HG03175 (cell line): ENCODE measurements around the gene GAL3ST2.
"Not testable (repeated sequence)": the region's sequence is repeated elsewhere in the genome, so short reads cannot be mapped to it uniquely, and the experiment has no call there.

Source experiments
- ATAC-seq: cut with Tn5 transposase; IDR thresholded peaks from one replicate; pipeline ENCODE4 v1.9.1; 2021; ENCODE audit warnings: mild to moderate bottlenecking, moderate library complexity; ENCODE audit not compliant: unreplicated experiment

The GAL3ST2 gene

DNA sequence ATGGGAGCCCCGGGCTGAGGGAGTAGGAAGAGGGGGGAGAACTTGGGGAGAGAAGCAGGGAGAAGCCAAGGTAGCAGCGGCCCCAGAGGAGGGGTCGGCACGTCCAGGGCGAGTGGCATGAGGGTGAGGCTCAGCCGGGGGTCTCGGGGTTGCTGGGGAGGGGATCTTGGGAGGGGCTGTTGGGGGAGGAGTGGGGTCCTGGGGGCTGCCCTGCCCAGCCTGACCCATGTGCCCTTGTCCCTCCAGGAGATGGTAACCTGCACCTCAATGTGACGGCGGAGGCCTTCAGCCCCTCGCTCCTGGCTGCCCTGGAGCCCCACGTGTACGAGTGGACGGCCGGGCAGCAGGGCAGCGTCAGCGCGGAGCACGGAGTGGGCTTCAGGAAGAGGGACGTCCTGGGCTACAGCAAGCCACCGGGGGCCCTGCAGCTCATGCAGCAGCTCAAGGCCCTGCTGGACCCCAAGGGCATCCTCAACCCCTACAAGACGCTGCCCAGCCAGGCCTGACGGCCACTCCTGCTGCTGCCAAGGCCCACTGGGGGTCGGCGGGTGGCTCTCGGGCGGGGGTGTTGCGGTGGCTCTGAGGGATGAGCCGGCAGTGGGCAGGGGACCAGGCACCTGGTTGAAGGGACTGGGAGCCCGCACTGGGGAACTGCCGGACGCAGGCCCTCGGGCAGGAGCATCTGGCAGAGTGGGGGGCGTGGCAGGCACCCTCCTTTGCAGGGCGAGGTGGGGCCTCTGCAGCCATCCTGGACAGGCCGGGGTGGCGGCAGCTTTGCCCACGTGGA is 9.0 kb upstream of the GAL3ST2 start:
- ATAC-seq = no peak

DNA sequence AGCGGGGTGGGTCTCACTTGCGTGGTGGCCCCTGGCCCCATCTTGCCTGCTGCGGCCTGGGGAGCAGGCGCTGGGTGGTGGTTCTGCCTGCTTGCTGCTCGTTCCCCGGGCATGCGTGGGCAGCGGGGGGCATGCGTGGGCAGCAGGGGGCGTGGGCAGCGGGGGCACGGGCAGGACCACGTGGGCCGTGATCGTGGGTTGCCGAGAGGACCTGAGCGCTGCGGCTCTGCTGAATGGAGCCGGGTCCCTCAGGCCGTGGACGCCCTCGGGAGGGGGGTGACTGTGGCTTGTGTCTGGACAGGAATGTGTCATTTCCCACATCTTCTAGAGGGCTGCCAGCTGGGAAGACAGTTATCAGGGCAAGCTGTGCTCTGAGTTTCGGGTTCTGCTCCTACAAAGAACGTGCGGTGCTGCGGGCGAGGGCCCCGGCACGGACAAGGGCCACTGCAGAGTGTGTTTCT is 8.3 kb upstream of the GAL3ST2 start:
- ATAC-seq = no peak

DNA sequence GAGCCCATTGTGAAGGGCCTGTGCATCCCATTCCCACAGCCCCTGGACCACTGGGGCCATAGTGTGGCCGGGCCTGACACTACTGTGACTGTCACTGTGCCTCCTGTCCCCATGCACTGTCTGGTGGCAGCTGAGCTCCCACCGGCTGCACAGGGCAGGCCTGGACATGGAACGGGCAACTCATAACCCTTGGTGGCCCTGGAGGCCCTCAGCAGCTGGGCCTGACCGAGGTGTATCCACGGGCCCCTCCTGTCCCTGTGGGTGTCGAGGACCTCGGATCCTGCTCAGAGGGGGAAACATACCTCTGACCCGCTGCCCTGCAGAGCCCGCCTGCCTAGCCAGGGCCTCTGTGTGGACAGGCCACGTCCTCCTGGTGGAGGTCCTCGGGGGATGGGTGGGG is 7.8 kb upstream of the GAL3ST2 start:
- no peak for ATAC-seq

DNA sequence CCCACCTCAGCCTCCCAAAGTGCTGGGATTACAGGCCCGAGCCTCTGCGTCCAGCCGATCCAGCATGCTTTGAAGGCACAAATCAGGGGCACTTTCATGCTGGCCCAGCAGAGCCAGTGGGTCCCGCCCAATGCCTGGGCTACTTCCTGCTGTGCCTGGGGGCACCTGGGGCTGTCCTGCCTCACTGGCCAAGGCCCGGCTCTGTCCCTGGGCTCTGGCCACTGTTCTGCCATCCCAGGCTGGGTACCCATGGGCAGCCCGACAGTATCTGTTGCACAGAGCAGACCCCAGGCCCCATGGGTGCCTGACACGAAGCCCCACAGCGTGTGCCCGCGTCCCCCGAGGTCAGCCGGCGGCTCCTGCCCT is 6.8 kb upstream of the GAL3ST2 start:
- ATAC-seq = no peak

DNA sequence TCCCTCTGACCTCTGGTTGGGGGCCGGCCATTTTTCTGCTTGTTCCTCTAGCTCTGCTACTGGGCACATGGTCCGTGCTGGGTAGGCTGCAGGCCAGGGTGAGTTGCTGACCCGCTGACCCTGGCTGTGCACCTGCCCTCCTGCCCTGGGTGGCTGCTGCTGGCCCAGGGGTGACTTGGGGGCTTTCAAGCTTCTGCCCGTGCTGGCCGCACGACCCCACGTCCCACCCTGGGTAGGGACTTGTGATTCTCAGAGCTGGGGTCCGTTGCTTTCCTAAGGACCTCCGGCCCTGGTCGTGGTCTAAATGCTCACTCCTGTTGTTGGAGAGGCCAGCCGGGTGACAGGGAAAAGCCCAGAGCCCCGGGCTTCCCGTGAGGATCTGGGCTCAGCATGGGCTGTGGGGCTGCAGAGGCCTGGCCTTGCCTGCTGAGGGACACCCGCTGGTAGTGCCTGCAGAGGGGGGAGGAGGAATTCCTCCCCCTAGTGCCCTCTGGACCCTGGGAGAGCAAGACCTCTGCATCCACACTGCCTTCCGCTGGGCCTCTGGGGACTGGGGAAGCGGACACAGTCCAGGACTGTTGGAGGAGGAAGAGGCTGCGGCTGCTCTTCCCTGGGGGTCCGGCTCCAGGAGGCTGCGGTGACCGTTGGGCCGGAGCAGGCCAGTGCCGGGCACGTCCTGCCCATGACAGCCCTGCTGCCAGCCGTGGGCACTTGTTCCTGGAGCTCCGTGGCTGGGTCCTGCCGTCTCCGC is 6.3 kb upstream of the GAL3ST2 start:
- no peak for ATAC-seq

DNA sequence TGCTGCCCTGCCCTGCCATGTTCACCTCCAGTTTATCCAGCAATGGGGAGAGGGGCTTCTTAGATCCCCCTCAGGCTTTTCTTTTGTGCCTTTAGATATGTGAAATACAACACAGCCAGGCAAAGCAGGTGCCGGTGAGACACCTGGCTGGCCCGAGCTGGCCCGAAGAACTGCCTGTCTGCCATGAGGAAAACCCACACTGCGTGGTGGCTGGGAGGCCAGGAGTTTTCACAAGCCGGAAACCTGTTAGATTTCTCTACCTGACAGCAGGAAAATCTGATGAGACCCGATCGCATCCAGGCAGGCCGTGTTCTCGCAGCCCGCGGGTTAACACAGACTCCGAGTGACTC is 5.7 kb upstream of the GAL3ST2 start:
- ATAC-seq = no peak

DNA sequence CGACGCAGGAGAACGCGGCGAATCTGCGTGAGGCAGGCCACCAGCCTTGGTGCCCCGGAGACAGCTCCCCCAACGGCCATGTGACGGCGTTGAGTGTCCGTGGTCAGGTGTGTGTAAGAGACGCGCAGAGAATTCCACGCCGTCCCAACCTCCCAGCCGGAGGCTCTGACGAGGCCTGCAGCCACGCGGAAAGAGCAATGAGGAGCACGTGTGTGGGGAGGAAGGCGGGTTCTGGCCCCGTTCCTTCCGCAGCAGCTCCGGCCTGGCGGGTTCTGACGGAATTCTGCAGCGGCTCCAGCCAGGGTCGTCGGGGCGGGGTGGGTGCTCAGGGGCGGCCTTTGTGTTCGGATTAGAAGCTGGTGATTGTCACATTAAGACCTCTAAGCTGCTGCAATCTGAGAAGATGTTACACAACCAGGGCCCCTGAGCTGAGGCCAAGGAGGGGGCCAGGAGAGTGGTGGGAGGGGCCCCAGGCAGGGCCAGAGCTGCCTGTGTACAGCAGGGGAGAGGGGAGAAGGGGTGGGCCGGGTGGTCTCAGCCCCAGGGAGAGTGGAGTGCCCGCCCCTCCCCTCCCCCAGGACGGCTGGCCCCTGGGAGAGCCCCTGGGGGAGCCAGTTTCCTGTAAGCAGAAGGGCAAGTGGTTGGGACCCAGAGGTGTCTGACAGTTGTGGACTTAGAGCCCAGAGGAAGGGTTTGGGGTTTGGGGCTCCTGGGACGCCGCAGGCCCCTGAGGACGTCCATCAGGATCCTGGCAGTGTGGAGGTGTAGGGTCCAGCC is 5.1 kb upstream of the GAL3ST2 start:
- ATAC-seq = no peak

DNA sequence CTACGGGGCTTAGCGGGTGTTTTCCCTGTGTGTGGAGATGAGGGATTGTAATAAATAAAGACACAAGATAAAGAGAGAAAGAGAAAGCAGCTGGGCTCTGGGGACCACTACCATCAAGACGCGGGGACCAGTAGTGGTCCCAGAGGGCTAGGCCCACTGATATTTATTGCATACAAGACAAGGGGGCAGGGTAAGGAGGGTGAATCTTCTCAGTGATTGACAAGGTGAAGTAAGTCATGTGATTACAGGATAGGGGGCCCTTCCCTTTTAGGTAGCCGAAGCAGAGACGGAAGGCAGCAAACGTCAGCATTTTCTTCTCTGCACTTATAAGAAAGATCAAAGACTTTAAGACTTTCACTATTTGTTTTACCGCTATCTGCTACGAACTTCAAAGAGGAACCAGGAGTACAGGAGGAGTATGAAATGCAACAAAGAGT is 4.5 kb upstream of the GAL3ST2 start:
- ATAC-seq = no peak

DNA sequence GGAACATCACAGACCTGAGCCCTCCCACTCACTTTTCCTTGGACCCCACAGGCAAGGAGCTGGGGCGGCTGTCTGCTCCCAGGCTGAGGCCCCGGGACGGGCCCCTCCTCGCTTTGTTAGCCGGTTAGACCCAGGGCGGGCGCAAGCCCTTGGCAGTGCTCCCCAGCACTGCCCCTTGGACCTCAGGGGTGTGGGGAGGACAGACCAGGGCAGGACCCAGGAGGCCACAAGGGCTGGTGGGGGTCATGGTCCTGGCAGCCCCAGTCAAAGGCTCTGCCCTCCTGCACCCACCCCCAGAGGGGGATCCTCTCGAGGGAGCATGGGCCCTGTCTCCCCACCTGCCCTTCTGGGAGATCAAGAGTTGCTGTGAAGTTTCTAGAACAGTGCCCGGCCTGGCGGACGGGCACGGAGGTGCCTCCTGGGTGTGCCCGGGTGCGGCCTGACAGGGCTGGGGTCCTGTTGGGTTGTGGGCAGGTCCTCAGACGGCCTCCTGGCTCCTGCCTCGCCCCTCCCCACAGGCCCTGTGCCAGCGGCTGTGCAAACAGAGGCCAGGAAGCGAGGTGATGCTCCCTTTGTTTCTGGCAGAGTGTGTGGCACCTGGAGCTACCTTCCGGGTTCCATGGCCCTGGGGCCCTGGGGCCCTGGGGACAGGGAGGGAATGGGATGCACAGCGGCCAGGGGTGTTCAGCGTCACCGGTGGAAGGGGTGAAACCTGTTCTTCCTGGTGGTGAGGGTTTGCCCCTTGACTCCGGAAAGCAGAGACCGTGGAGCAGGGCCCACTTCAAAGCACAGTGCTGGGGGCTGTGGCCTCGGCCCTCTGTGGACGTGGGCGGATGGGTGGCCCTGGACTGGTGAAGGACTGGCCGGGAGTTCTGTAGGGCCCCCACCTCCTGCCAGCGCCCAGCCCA is 2.9 kb upstream of the GAL3ST2 start:
- no peak for ATAC-seq

DNA sequence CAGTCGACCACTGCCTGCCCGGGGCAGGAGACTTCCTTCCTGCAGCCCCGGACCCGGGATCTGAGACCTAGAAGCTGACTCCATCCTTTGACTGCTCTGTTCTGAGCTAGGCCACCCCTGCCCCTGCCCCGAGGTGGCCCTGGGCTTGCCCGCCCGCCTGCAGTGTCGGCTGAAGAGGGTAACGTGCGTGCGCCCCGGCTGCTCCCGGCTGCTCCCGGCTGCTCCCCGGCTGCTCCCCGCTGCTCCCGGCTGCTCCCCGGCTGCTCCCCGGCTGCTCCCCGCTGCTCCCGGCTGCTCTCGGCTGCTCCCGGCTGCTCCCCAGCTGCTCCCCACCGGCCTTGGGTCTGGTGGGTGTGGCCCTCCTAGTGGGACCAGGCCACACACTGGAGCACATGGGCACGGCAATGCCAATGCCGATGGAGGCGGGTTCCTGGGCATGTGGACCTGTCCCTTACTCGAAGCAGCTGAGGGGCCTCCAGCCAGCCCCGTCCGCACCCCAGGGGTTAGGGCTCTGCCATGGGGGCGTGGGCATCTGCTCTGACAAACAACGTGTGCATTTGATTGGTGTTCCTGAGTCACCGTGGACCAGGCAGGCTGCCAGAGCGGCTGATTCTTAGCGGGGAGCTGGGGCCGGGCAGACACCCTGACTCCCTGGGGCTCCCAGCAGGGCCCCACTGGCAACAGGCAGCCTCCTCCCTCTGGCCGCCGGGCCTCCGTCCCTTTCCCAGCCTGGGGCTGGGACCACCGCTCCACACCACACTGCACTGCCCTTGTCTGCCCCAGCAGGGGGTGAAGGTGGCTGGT is 2.0 kb upstream of the GAL3ST2 start:
- no peak for ATAC-seq

DNA sequence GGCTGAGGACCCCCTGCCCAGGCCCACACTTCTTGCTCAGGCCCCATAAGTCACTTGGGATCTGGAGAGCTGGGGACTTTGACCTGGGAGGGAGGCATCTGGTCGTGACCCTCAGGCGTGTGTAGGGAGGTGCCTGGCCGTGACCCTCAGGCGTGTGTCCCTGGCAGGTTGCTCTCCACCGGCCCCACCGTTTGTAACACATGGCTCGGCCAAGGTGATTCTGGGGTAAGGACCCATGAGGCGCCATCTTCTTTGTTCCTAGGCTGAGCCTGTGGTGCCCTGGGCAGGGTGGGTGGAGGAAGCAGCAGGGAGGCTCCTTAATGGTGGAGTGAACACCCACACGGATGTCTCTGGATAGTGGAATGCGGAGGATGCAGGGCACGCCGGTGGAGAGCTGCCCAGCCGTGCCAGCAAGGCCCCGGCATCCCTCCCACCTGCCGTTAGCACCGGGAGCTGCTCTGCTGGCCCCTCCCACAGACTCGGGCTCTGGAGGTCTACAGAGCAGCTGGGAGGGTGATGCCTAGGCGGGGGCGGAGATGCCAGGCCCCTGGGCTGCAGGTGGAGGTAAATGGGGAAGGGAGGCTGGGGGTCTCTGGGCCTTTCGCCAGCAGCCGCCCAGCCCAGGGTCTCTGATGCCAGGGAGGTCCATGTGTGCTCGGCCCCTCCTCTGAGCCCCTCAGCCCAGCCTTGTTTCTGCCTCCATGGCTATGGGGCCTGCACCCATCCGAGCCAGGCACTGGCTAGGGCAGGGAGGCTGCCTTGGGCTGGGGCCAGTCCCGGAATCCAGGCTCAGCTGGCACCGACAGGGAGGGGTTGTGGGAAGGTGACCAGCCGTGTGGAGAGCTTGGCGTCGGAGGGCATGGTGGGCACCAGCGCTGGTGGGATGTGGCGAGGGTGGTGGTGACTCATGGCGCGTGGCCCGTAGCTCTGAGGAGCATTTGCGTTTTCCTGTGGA is 1.1 kb upstream of the GAL3ST2 start:
- no peak for ATAC-seq

DNA sequence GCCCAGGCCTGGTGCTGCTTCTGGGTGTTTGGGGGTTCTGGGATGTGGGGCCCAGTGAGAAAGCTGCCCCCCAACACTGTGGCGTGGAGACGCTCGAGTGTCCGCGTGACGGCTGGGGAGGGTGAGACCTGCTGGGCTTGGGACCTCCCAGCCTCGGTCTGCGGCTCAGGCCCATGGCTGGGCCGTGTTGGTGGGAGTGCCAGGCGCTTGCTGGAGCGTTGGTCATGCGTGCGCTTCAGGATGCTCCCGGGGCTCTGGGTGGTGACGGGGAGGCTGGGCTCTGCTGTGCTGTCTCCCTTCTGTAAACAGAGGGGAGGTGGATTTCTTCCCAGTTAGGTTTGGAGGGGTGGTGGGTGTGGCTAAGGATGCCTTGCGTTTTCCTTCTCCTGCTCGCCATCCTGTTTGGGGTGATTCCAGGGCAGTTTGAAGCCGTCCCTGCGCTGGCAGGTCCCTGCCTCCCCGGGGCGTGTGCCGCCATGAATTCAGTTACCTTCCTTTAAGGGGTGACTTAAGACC is 606 bp downstream of the GAL3ST2 start:
- ATAC-seq = no peak

DNA sequence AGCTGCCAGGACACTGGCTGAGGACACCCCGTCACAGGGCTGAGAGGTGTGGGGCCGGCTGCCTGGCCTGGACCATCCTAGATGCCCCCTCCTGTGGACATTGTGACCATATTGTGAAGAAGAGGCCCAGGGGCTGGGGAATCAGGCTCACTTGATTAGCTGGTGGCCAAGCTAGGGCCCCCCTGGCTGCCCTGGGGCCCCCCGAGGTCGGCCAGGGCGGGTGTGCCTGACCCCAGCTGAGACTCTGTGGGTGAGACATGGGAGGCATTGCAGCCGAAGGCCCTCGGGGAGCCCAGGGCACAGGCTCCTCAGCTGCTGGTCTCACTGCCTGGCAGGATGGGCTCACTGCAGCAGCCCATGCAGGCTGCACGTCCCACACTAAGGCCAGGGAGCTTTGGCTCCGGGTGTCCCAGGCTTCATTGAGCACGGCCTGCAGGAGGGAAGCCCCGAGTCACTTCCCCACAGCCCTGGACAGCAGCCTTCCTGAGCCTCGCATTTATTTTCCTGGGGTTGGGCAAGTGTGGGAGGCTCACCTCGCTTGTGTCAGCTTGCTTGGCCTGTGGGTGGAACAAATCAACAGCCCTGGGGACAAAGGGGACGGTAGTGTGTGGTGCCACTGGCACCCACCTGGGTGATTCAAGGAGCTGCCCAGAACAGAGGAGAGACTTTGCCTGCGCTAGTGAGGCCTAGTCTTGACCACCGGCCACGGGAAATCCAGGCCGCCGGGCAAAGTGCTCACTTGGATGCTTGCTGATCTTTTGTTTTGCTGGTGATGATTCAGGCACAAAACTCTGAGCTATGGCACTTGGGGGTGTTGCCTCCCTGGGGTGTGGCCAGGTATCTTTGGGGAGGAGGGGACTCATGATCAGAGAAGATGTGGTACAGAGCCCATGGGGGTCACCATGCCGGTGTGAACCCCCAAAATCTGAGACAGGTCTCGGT is 1.3 kb downstream of the GAL3ST2 start:
- ATAC-seq = no peak

DNA sequence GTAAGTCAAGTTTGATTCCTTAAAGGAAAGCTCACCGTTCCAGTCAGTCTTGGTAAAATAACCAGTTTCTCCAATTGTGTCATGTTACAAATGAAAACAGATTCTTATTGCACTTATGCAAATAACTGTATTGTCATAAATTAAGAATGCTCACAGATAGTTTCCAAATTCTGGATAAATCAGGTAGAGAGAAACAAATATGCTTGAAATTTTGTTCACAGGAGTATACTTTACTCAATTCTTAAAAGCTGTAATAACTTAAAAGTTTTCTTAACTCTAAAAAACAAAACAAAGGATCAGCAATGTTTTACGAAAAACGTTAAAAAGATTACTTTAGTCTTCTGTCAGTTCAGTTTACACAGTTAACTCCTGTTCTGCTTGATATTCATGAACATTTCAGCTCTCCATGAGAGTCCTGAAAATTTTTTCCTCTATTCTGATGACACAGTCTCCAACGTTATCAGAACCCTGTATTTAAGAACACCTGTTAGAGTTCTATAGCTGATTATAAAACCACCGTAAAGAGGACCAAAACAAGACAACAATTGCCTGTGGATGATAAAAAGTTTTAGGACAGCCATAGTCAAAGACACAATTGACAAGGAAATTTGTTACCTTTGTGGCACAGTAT is 4.4 kb downstream of the GAL3ST2 start:
- ATAC-seq = no peak

DNA sequence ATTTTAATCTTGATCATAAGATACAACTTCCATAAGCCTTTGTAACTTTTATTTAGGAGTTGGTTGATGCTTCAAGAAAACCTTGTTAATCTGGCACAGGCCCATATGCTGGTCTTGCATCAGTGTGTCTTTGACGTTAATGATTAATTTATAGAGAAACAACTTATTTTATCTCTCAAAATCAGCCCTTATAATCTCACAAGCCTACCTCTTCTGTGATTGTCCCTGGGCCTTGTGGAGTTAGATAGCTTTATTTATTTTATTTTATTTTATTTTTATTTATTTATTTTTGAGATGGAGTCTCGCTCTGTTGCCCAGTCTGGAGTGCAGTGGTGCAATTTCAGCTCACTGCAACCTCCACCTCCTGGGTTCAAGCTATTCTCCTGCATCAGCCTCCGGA is 5.4 kb downstream of the GAL3ST2 start:
- not testable (repeated sequence) for ATAC-seq

DNA sequence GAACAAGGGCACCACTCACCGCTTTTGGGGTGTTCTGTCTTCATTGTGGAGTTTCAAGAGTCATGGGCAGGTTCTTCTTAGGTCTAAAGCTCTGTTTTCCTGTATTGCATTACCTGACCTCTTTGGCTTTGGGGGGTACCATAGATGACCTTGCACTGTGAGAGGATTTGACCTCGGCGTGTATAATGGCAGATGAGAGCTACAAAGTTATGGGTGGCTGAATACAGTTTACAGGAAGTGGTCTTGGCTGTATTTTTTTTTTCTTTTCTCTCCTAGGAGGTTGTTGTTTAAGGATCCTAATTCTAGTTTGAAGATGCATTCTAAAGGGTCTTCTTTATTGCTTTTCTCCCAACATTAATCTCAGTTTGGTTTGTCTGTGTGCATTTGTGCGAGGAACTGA is 11.5 kb downstream of the GAL3ST2 start:
- no peak for ATAC-seq

DNA sequence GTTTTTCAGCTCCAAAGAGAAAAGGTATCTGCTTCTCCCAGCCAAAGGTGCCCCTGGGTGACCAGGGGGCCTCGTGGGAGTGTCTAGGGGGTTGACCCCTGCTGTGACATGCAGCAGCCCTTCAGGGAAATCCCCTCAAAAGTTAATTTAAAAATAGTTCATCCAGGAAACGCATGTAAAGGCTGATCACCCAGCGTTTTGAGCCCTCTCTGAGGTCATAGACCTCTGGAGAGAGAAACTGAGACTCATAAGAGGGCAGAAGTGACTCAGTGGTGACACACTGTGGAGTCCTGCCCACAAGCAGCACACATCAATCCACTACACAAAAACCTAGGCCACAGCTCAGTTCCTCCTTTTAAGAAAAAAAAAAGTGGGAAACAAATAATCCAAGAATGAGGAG is 11.9 kb downstream of the GAL3ST2 start:
- ATAC-seq = no peak
